ENCODE data around the gene TNNT2.

TNNT2 gene

GRCh38 chr1:201369209-201369608, 8.3 kb downstream of the TNNT2 start:
- Mint-ChIP-seq H3K9me3 (no peaks in the 10 kb centered on the region), H3K4me3 (no peak overlapping the region), H3K36me3 (ENCODE audit: low read depth) (no peaks in the 10 kb centered on the region), H3K27me3 (ENCODE audit: low read depth) (peaks cover 10% of the 10 kb centered on the region), H3K4me1 (peaks cover 60% of the 10 kb centered on the region), H3K27ac (peak overlapping the region in 1 of 3 experiments; percentile 20)
- no peak for TF ChIP-seq CTCF (IDR thresholded peaks at IDR 0.05; ENCODE audit: unreplicated experiment in 3 of 3)

GRCh38 chr1:201366696-201367095, 10.8 kb downstream of the TNNT2 start:
- no peak for TF ChIP-seq CTCF (IDR thresholded peaks at IDR 0.05; ENCODE audit: unreplicated experiment in 3 of 3)
- Mint-ChIP-seq H3K4me1 (peaks cover 43% of the 10 kb centered on the region), H3K27ac (no peak overlapping the region), H3K9me3 (no peaks in the 10 kb centered on the region), H3K27me3 (ENCODE audit: low read depth) (peaks cover 7% of the 10 kb centered on the region), H3K36me3 (ENCODE audit: low read depth) (no peaks in the 10 kb centered on the region), H3K4me3 (no peak overlapping the region)

GRCh38 chr1:201365251-201365650, 12.2 kb downstream of the TNNT2 start:
- Mint-ChIP-seq H3K4me1 (peaks cover 29% of the 10 kb centered on the region), H3K27me3 (ENCODE audit: low read depth) (peaks cover 7% of the 10 kb centered on the region), H3K4me3 (no peak overlapping the region), H3K27ac (peak overlapping the region in 2 of 3 experiments; percentile 53 to 68), H3K9me3 (no peaks in the 10 kb centered on the region), H3K36me3 (ENCODE audit: low read depth) (no peaks in the 10 kb centered on the region)
- TF ChIP-seq CTCF (IDR thresholded peaks at IDR 0.05; ENCODE audit: unreplicated experiment in 3 of 3): no peak

- no peak overlapping the region for H3K4me3 Mint-ChIP-seq
- H3K4me1 Mint-ChIP-seq: peaks cover 30% of the 10 kb centered on the region
- TF ChIP-seq CTCF (IDR thresholded peaks at IDR 0.05; ENCODE audit: unreplicated experiment in 3 of 3): no peak
- H3K36me3 Mint-ChIP-seq (ENCODE audit: low read depth): no peaks in the 10 kb centered on the region
- no peaks in the 10 kb centered on the region for H3K9me3 Mint-ChIP-seq
- H3K27ac Mint-ChIP-seq: peak overlapping the region in 2 of 3 experiments; percentile 53 to 68
- H3K27me3 Mint-ChIP-seq (ENCODE audit: low read depth): peaks cover 7% of the 10 kb centered on the region
Measured at GRCh38 chr1:201364808-201365105, 12.7 kb downstream of the TNNT2 start.

- H3K27me3 Mint-ChIP-seq (ENCODE audit: low read depth): peaks cover 7% of the 10 kb centered on the region
- H3K36me3 Mint-ChIP-seq (ENCODE audit: low read depth): no peaks in the 10 kb centered on the region
- no peaks in the 10 kb centered on the region for H3K9me3 Mint-ChIP-seq
- H3K27ac Mint-ChIP-seq: peak overlapping the region in 2 of 3 experiments; percentile 42 to 67
- no peak for TF ChIP-seq CTCF (IDR thresholded peaks at IDR 0.05; ENCODE audit: unreplicated experiment in 3 of 3)
- peaks cover 27% of the 10 kb centered on the region for H3K4me1 Mint-ChIP-seq
- H3K4me3 Mint-ChIP-seq: no peak overlapping the region
Measured at GRCh38 chr1:201363467-201363866, 14.0 kb downstream of the TNNT2 start.

- TF ChIP-seq CTCF (IDR thresholded peaks at IDR 0.05; ENCODE audit: unreplicated experiment in 3 of 3): no peak
- Mint-ChIP-seq H3K27ac (peak overlapping the region in 1 of 3 experiments; percentile 42), H3K9me3 (no peaks in the 10 kb centered on the region)
Measured at GRCh38 chr1:201362906-201363305, 14.6 kb downstream of the TNNT2 start.

More at GRCh38 chr1:201362906-201363305, 14.6 kb downstream of the TNNT2 start:
- Mint-ChIP-seq H3K27me3 (ENCODE audit: low read depth) (peaks cover 7% of the 10 kb centered on the region), H3K36me3 (ENCODE audit: low read depth) (no peaks in the 10 kb centered on the region), H3K4me1 (peaks cover 27% of the 10 kb centered on the region), H3K4me3 (no peak overlapping the region)

Data from nephron (organoid).